CD14-positive monocyte (primary cell): Measurements from ENCODE around the gene MYO1G. TPM values are rescaled to one million over a fixed set of nuclear protein-coding genes. Genes with fewer than 3 reads are reported as not detected.

Source experiments
- DNase-seq, 3 donors: peaks; one replicate each; pipeline ENCODE4 v3.0.0-alpha.2; 2011 to 2022
- H2AFZ ChIP-seq: 2 replicates; pipeline ENCODE4 v1.6.0; 2012; ENCODE audit warnings: mild to moderate bottlenecking, low read depth, low read length, inconsistent platforms; ENCODE audit not compliant: insufficient read depth, poor library complexity, severe bottlenecking
- H3K27ac ChIP-seq, 2 donors: 1 replicate in 1 of 2; 2 replicates in 1 of 2; pipeline ENCODE4 v1.5.1; 2012 to 2013; ENCODE audit warnings: low read length in 2 of 2, control low read depth in 1 of 2, inconsistent platforms in 1 of 2, low read depth in 1 of 2, mild to moderate bottlenecking in 1 of 2
- H3K27me3 ChIP-seq, 2 donors: one replicate each; pipeline versions ENCODE4 v1.6.0 to v1.6.1; 2011 to 2013; ENCODE audit warnings: low read length in 2 of 2; ENCODE audit not compliant: control insufficient read depth in 2 of 2, insufficient read depth in 2 of 2
- H3K36me3 ChIP-seq, 2 donors: replicated peaks in 1 of 2; 1 replicate in 1 of 2; 2 replicates in 1 of 2; pipeline versions ENCODE4 v1.5.1 to v1.6.1; 2012 to 2013; ENCODE audit warnings: low read length in 2 of 2, control low read depth in 1 of 2, inconsistent platforms in 1 of 2, mild to moderate bottlenecking in 1 of 2; ENCODE audit not compliant: insufficient read depth in 2 of 2, control insufficient read depth in 1 of 2
- H3K4me1 ChIP-seq, 2 donors: 1 replicate in 1 of 2; 2 replicates in 1 of 2; pipeline versions ENCODE4 v1.5.1 to v1.6.1; 2012 to 2013; ENCODE audit warnings: low read length in 2 of 2, control low read depth in 1 of 2, inconsistent platforms in 1 of 2, mild to moderate bottlenecking in 1 of 2, moderate library complexity in 1 of 2; ENCODE audit not compliant: insufficient read depth in 2 of 2, control insufficient read depth in 1 of 2
- H3K4me2 ChIP-seq: replicated peaks from 2 replicates; pipeline ENCODE3; 2012; ENCODE audit warnings: low read length, moderate library complexity, mild to moderate bottlenecking; ENCODE audit not compliant: poor library complexity, severe bottlenecking; ENCODE audit errors: extremely low read depth
- H3K4me3 ChIP-seq, 3 experiments: fragments of 200-600 bp in 1 of 3; sonication (generic) in 1 of 3; replicated peaks in 1 of 3; 1 replicate in 2 of 3; 2 replicates in 1 of 3; pipeline ENCODE4 v1.5.1; 2011 to 2013; ENCODE audit warnings: low read length in 3 of 3, mild to moderate bottlenecking in 3 of 3, control low read depth in 2 of 3, low read depth in 2 of 3, inconsistent platforms in 1 of 3, moderate library complexity in 1 of 3
- H3K79me2 ChIP-seq: 2 replicates; pipeline ENCODE4 v1.6.0; 2012; ENCODE audit warnings: mild to moderate bottlenecking, control low read depth, inconsistent platforms, low read length, moderate library complexity; ENCODE audit not compliant: insufficient read depth
- H3K9ac ChIP-seq: 2 replicates; pipeline ENCODE4 v1.6.0; 2017; ENCODE audit warnings: low read length, mild to moderate bottlenecking; ENCODE audit not compliant: insufficient read depth, poor library complexity, severe bottlenecking
- H3K9me3 ChIP-seq, 2 donors: replicated peaks in 1 of 2; 1 replicate in 1 of 2; 2 replicates in 1 of 2; pipeline versions ENCODE4 v1.5.1 to v1.6.1; 2012 to 2013; ENCODE audit warnings: low read length in 2 of 2, control low read depth in 1 of 2; ENCODE audit not compliant: control insufficient read depth in 1 of 2, insufficient read depth in 1 of 2
- H4K20me1 ChIP-seq: 2 replicates; pipeline ENCODE4 v1.6.0; 2012; ENCODE audit warnings: mild to moderate bottlenecking, low read length, control low read depth, moderate library complexity; ENCODE audit not compliant: insufficient read depth
- H3K27ac Mint-ChIP-seq, 7 donors: one replicate each; pipeline ENCODE4 v1.8.0; 2020; ENCODE audit warnings: mild to moderate bottlenecking in 7 of 7, mixed read lengths in 7 of 7, moderate library complexity in 6 of 7, inconsistent platforms in 2 of 7
- H3K27me3 Mint-ChIP-seq, 3 donors: one replicate each; pipeline ENCODE4 v1.8.0; 2021 to 2022; ENCODE audit warnings: low read depth in 3 of 3, mild to moderate bottlenecking in 3 of 3, mixed read lengths in 3 of 3, moderate library complexity in 3 of 3, inconsistent platforms in 1 of 3
- H3K36me3 Mint-ChIP-seq, 2 donors: one replicate each; pipeline ENCODE4 v1.8.0; 2020; ENCODE audit warnings: mixed read lengths in 2 of 2, inconsistent platforms in 1 of 2, mild to moderate bottlenecking in 1 of 2
- H3K4me1 Mint-ChIP-seq: one replicate; pipeline ENCODE4 v1.8.0; 2020; ENCODE audit warnings: mild to moderate bottlenecking, mixed read lengths
- H3K4me3 Mint-ChIP-seq, 2 donors: one replicate each; pipeline ENCODE4 v1.8.0; 2020; ENCODE audit warnings: mild to moderate bottlenecking in 2 of 2, mixed read lengths in 2 of 2, moderate library complexity in 1 of 2
- H3K9me3 Mint-ChIP-seq, 7 donors: one replicate each; pipeline ENCODE4 v1.8.0; 2020 to 2022; ENCODE audit warnings: mixed read lengths in 7 of 7, mild to moderate bottlenecking in 6 of 7, moderate library complexity in 6 of 7, inconsistent platforms in 2 of 7
- WGBS: methylation state at CpG from one replicate; pipeline ENCODE4 v1.1.5; 2013; ENCODE audit warnings: missing lambda C conversion rate; ENCODE audit not compliant: insufficient coverage; 5-methylcytosine and 5-hydroxymethylcytosine counted together
- intact Hi-C, 2 donors: fragments of 100-400 bp; cut with micrococcal nuclease; formaldehyde crosslinking; loops; one replicate each; pipeline versions ENCODE4 v1.15.0 to v1.15.1; 2023
- polyA plus RNA-seq, 3 donors: library from polyadenylated mRNA; depleted of rRNA in 1 of 3; unstranded in 2 of 3; stranded (reverse) in 1 of 3; fragments of 300-500 nt in 2 of 3; fragments of >200 nt in 1 of 3; fragmentation: Illumina TruSeq in 2 of 3; gene quantifications; 1 replicate in 2 of 3; 2 replicates in 1 of 3; pipeline ENCODE4 v1.2.3, GENCODE V29; 2012 to 2021
- TF ChIP-seq, protein P1 (sequence below): fragments of 200-600 bp; IDR thresholded peaks from one replicate; pipeline ENCODE4 v1.8.0; 2022; ENCODE audit warnings: antibody characterized with exemption, mild to moderate bottlenecking

Gene MYO1G
- polyA plus RNA-seq, 3 donors = 119 to 314 (median 135) TPM

DNA sequence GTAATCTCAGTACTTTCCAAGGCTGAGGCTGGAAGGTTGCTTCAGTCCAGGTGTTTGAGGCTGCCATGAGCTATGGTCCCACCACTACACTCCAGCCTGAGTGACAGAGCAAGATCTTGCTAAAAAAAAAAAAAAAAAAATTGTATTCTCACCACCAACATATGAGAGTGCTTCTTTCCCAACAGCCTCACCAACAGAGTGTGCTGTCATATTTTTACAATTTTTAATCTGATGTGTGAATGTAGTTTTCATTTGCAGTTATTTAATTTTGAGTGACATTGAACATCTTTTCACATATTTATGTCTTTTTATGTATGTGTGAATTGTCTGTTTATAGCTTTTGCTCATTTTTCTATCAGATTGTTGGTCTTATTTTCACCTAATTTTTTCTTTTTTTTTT, 35.2 kb downstream of the MYO1G start:
- Histone ChIP-seq H3K4me2 (no peak overlapping the region), H4K20me1 (no peaks in the 10 kb centered on the region), H2AFZ (no peak overlapping the region), H3K9me3 (no peaks in the 10 kb centered on the region), H3K27ac (no peak overlapping the region), H3K36me3 (no peaks in the 10 kb centered on the region), H3K4me1 (no peaks in the 10 kb centered on the region), H3K9ac (no peak overlapping the region), H3K27me3 (no peaks in the 10 kb centered on the region), H3K4me3 (no peak overlapping the region), H3K79me2 (no peaks in the 10 kb centered on the region)
- TF ChIP-seq, protein P1, sequence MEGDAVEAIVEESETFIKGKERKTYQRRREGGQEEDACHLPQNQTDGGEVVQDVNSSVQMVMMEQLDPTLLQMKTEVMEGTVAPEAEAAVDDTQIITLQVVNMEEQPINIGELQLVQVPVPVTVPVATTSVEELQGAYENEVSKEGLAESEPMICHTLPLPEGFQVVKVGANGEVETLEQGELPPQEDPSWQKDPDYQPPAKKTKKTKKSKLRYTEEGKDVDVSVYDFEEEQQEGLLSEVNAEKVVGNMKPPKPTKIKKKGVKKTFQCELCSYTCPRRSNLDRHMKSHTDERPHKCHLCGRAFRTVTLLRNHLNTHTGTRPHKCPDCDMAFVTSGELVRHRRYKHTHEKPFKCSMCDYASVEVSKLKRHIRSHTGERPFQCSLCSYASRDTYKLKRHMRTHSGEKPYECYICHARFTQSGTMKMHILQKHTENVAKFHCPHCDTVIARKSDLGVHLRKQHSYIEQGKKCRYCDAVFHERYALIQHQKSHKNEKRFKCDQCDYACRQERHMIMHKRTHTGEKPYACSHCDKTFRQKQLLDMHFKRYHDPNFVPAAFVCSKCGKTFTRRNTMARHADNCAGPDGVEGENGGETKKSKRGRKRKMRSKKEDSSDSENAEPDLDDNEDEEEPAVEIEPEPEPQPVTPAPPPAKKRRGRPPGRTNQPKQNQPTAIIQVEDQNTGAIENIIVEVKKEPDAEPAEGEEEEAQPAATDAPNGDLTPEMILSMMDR = no peak
- H3K36me3 Mint-ChIP-seq = no peaks in the 10 kb centered on the region
- H3K9me3 Mint-ChIP-seq = no peaks in the 10 kb centered on the region
- H3K4me1 Mint-ChIP-seq = no peaks in the 10 kb centered on the region
- peaks cover 0 to 5% (median 3%) of the 10 kb centered on the region in 3 donors for H3K27me3 Mint-ChIP-seq
- H3K4me3 Mint-ChIP-seq = no peak overlapping the region
- intact Hi-C loops = no loop called here
- no peak overlapping the region for H3K27ac Mint-ChIP-seq
- no peak for DNase-seq

DNA sequence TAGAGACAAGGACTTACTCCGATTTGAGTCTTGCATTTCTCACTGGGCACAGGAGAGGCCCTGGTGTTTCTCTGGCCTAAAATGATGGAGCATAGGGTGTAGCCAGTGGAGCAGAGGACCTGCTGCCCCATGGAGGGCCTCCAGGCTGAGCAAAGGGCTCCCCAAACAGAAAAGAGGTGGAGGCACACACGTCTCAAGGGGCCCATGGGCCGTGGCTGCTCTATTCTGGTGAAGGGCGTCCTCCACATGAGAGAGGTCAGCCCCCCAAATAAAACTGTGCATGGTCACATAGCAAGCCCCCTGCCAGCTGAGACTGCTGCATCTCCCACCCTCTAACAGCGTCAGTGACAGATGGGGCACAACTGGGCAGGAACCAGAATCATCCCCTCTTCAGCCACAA, 41.4 kb downstream of the MYO1G start:
- no peaks in the 10 kb centered on the region for H3K36me3 ChIP-seq
- 71% methylated on average over 4 of the region's 5 CpGs for WGBS
- no peak overlapping the region for H3K4me3 Mint-ChIP-seq

More for the DNA sequence above, 41.4 kb downstream of the MYO1G start:
- Histone ChIP-seq H4K20me1 (no peaks in the 10 kb centered on the region), H3K4me3 (no peak overlapping the region), H3K9me3 (no peaks in the 10 kb centered on the region), H3K27me3 (no peaks in the 10 kb centered on the region), H3K27ac (no peak overlapping the region), H3K4me1 (peaks cover 19 to 20% of the 10 kb centered on the region in 2 donors), H3K9ac (no peak overlapping the region), H2AFZ (no peak overlapping the region), H3K4me2 (no peak overlapping the region), H3K79me2 (no peaks in the 10 kb centered on the region)
- H3K4me1 Mint-ChIP-seq = peaks cover 21% of the 10 kb centered on the region
- no peaks in the 10 kb centered on the region for H3K9me3 Mint-ChIP-seq
- H3K36me3 Mint-ChIP-seq = no peaks in the 10 kb centered on the region
- intact Hi-C loops = loop anchor here in 1 of 2 donors (10.0 kb wide), 1 partner anchor 173 kb away; no protein-coding TSS in a partner anchor
- peaks cover 1 to 2% (median 2%) of the 10 kb centered on the region in 3 donors for H3K27me3 Mint-ChIP-seq
- TF ChIP-seq, protein P1 = no peak
- no peak for DNase-seq
- H3K27ac Mint-ChIP-seq = peak overlapping the region in 1 of 7 donors; percentile 10
